Stimulated activated CD4-positive, alpha-beta T cell treated with anti-CD3 and anti-CD28 coated beads, TNF-alpha, amount 100 ng/mL, for 1 hour (primary cell): ENCODE results near the gene FLT1.

Experiments used
- DNase-seq, 3 donors: peaks; one replicate each; pipeline ENCODE4 v3.0.0-alpha.2; 2020; ENCODE audit warnings: low read depth in 3 of 3, low spot score in 1 of 3

The FLT1 gene

DNA sequence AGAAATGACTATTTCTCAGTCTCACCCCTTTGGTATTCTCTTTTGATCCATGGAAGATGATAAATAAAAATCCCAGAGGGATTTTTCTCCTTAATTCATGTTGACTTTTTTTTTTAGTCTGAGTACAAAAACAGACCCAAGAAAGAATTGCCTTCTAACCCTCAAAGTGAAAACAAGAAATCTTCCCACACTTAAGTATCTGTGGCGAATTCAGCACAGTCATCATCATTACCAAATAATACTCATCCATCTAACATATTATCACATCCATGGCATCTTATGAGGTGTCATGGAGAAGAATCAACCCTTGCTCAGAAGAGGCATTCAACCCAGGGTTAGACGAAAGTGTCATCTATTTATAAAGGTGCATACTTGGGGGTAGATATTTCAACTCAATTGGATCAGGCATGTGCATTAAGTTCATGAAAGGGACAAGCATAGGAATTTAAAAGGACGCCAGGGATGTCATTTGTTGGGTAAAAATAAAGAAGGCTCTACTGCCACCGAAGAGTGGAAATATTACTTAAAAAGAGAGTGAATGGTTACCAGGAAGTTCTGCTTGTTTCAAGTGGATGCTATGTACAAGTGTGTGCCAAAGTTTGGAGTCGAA is 101.9 kb downstream of the FLT1 start:
- no peak for DNase-seq

DNA sequence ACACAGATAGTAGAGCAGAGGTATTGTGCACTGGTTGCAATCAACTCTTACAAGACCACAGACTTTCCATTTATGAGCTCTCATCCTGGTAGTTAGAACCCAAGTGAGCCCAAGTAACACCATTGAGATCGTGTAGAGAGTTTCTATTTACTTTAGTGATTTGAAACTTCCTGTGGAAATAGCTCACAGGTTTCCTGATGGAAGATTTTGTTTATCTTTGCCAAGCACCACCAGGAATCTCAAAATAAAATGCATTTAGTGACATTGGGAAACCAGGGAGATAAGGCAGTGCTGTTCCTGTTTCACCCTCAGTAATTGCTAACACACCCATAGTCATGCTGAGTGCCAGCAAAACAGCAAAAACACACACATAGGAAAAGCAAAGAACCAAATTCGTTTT is 102.5 kb downstream of the FLT1 start:
- no peak for DNase-seq

- no peak for DNase-seq
These were observed 107.0 kb downstream of the FLT1 start for GRCh38 chr13:28387740-28388501.

DNA sequence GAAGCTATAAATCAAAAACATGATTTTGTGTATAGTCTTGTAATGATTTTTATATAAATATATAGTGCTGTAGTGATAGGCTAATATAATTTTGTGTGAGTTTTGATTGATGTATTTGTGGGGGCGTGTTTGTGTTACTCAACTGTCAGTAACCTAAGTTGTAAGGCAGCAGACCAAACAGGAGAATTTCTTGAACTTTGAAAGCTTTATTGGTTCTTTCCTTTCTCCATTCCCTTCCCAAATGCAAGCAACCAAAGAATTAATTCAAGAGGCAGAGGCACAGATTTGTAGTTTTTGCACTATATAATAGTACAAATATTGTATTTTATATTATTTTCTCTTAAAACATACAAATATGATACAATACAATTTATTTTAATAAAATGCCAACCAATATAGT is 109.6 kb downstream of the FLT1 start:
- no peak for DNase-seq

- no peak for DNase-seq
These were observed 110.1 kb downstream of the FLT1 start for GRCh38 chr13:28384789-28385188.

- no peak for DNase-seq
These were observed 114.6 kb downstream of the FLT1 start for GRCh38 chr13:28380319-28380718.

- no peak for DNase-seq
These were observed 115.4 kb downstream of the FLT1 start for GRCh38 chr13:28379371-28380083.

GRCh38 chr13:28376604-28377003 is 118.3 kb downstream of the FLT1 start:
- DNase-seq: no peak

DNA sequence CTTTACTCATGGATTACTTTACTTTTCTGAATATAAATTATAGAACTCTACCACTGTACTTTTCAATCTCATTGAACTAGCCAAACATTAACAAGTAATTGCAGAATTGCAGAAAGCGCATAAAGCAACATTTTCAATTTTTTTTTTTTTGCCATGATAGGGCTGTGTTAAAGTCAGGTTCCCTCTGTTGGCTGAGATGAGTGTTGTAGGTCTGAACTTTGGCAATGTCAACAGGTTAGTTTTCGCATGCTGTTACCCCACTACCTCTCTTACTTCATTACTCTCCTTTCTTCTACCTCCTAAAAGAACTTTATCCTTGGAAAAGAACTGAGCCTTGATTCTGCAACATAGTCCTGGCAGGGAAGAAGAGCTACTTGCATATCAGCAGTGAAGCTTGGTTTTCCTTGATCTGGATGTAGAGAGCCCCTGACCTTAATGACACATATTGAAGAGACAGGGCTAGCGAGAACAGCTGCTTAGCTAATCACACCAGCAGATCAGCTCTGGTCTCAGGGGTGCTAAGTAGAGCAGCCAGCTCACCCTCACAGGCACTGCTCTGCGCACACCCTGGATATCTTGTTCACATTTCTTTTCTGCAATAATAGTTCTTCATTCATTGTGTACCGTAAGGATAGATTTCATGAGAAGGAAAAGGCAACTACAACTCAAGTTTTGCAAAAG is 119.5 kb downstream of the FLT1 start:
- no peak for DNase-seq

DNA sequence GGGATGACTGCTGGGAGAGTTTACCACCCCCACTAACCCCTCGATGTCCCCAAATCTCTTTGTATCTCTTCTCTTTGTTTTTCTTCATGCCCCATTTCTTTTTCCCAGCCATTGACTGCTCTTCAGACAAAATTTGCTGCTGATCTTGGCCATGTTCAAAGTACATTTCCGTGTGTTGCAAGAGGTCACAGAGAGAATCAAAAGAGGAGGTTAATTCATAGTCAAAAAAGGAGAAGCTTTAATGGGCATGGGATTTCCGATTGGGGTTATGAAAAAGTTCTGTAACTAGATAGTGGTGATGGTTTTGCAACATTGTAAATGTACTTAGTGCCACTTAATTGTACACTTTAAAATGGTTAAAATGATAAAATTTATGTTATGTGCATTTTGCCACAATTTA is 121.1 kb downstream of the FLT1 start:
- DNase-seq: no peak

- DNase-seq: no peak
These were observed 124.5 kb downstream of the FLT1 start for GRCh38 chr13:28370448-28370847.

DNA sequence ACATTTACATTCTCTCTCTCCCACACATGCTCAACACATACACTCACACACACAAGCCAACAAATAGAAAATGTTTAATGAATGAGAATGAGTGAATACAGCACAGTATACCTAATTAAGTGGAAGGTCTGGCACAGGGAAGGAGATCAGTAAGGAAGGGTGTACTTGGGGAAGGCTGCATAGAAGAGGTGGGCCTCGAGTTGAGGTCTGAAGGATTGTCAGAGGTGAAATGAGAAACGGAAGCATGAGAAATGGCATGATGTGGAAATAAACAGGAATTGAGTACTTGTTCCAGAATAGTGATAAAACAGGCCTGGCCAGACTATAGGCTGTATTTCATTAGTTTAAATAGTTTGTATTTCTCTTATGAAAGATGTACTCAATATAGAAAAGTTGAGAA is 136.2 kb downstream of the FLT1 start:
- no peak for DNase-seq

- no peak for DNase-seq
These were observed 137.0 kb downstream of the FLT1 start for GRCh38 chr13:28357911-28358433.

GRCh38 chr13:28357247-28357825 is 137.6 kb downstream of the FLT1 start:
- DNase-seq: no peak

DNA sequence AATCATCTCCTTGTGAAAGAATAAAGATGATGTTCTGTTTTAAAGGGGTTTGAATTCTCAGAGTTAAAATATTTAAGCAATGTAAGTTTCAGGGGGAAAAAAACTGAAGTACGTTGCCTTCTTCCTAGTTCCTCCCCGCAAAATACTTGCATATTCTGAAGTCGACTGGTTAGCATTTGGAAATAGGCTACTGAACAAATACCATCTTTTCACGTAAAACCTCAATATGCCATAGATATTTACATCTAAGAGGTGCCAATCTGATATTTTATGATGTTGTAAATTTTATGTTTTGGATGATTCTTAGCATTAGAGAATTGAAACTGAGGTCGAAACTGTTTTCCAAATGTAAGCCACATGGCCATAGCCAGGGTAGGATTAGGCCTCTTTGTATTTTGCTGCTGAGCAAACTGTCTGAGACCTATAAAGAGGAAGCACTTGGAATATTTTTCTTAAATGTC is 138.3 kb downstream of the FLT1 start:
- no peak for DNase-seq

- no peak for DNase-seq
These were observed 139.0 kb downstream of the FLT1 start for GRCh38 chr13:28355822-28356371.

DNA sequence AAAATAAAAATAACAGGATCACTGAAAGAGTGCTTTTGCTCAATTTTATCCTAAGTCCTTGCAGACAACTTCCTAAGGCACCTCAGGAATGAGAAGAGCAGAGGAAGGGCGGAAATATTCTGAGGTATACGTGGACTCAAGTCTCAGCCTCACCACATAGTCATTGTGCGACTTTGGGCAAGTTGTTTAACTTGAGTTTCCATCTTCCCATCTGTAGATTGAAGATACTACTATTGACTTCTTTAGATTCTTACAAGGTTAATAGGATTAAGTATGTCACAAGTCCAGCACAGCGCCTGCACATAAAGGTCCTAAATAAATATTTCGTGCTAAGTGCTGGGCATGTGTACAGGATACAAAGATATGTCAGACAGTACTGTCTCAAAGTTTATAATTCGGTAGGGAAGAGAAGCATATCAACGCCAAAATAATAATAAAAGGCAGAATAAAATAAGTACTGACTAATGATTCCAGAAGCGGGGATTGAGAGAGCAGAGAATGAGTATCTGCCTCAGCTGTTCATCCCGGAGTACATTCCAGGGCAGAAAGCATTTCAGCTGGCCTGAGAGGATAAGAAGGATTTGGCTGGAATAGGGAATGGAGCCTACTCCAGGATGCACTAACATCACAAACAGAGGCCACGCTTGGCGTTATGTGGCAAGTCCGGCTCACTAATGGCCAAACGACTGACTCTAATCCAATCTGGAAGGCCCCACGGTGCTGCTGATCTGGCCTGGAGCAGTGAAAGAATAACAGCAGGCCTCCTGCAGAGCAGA is 139.7 kb downstream of the FLT1 start:
- no peak for DNase-seq

DNA sequence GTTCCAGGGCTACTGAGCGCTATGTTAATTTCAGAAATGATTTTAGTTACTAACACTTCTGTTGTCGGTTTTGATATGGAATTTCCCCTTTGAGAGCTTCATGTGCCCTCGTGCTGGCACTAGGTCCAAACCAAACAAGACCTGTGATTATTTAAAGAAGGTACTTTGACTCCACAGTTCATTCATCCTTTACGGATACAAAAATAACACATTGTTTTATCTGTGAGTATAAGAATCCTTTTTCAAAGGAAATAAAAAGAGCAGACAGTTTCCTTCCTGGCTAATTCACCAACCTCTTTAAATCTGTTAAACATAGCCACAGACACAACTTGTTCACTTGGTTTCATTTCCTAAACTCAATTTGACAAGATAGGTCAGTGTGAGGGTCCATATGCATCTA is 141.2 kb downstream of the FLT1 start:
- DNase-seq: no peak

GRCh38 chr13:28349907-28350654 is 144.8 kb downstream of the FLT1 start:
- no peak for DNase-seq
